Activated T-helper 1 cell treated with anti-CD3 and anti-CD28 coated beads, Interleukin-12 subunit alpha, Interleukin-12 subunit beta, Interleukin-2, Interleukin-4 antibody, amounts not matched to agents 30 ng/mL and 10 ng/mL and 1 ng/mL, durations not matched to agents 14 hours and 24 hours and 36 hours (primary cell): ENCODE measurements around the gene CCDC187. TPM values are rescaled to one million over a fixed set of nuclear protein-coding genes. Genes with fewer than 3 reads are reported as not detected.
"Not testable (repeated sequence)": the region's sequence is repeated elsewhere in the genome, so short reads cannot be mapped to it uniquely, and the experiment has no call there.

Experiments used
- DNase-seq: peaks from one replicate; pipeline ENCODE4 v3.0.0; 2021; ENCODE audit warnings: low spot score
- H3K27ac Mint-ChIP-seq: one replicate; pipeline ENCODE4 v1.8.0; 2021; ENCODE audit warnings: mild to moderate bottlenecking, mixed read lengths
- H3K27me3 Mint-ChIP-seq: one replicate; pipeline ENCODE4 v1.8.0; 2022; ENCODE audit warnings: mild to moderate bottlenecking, moderate library complexity, mixed read lengths; ENCODE audit not compliant: insufficient read depth
- H3K36me3 Mint-ChIP-seq: one replicate; pipeline ENCODE4 v1.8.0; 2021; ENCODE audit warnings: low read depth, mixed read lengths
- H3K4me1 Mint-ChIP-seq: one replicate; pipeline ENCODE4 v1.8.0; 2021; ENCODE audit warnings: low read depth, mixed read lengths
- H3K4me3 Mint-ChIP-seq: one replicate; pipeline ENCODE4 v1.8.0; 2021; ENCODE audit warnings: mild to moderate bottlenecking, moderate library complexity, mixed read lengths
- H3K9me3 Mint-ChIP-seq: one replicate; pipeline ENCODE4 v1.8.0; 2021; ENCODE audit warnings: mixed read lengths
- intact Hi-C: fragments of 100-400 bp; cut with micrococcal nuclease; formaldehyde crosslinking; loops from one replicate; pipeline ENCODE4 v1.15.1; 2024
- total RNA-seq: library from RNA; stranded (reverse); gene quantifications from 2 replicates; pipeline ENCODE4 v1.2.3, GENCODE V29; 2022

Gene CCDC187
- total RNA-seq, 1 donor from 2014 or later = not detected

GRCh38 chr9:136237486-136238341 lies 66.2 kb downstream of the CCDC187 start:
- peaks cover 23% of the 10 kb centered on the region for H3K36me3 Mint-ChIP-seq
- H3K9me3 Mint-ChIP-seq = no peaks in the 10 kb centered on the region
- intact Hi-C loops = no loop called here
- H3K4me1 Mint-ChIP-seq = peaks cover 16% of the 10 kb centered on the region
- no peaks in the 10 kb centered on the region for H3K27me3 Mint-ChIP-seq
- H3K4me3 Mint-ChIP-seq = no peak overlapping the region
- no peak for DNase-seq
- no peak overlapping the region for H3K27ac Mint-ChIP-seq

DNA sequence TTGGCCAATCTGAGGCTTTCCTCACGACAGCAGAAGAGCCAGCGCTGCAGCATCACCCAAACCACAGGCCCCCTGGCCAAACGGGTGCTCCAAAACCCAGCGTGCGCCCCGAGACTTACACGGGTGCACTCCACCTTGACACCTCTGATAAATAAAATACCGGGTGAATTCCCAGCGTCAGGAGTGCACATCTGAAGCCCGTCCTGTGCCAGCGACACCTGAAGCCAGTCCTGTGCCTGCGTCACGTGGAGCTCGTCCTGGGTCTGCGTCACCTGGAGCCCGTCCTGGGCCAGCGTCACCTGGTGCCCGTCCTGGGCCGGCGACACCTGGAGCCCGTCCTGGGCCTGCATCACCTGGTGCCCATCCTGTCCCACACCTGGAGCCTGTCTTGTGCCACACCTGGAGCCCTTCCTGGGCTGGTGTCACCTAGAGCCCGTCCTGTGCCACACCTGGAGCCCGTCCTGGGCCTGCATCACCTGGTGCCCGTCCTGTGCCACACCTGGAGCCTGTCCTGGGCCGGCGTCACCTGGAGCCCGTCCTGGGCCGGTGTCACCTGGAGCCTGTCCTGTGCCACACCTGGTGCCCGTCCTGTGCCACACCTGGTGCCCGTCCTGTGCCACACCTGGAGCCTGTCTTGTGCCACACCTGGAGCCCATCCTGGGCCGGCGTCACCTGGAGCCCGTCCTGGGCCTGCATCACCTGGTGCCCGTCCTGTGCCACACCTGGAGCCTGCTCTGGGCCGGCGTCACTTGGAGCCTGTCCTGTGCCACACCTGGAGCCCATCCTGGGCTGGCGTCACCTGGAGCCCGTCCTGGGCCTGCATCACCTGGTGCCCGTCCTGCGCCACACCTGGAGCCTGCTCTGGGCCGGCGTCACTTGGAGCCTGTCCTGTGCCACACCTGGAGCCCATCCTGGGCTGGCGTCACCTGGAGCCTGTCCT lies 67.2 kb downstream of the CCDC187 start:
- H3K27ac Mint-ChIP-seq, H3K27me3 Mint-ChIP-seq: not testable (repeated sequence)

DNA sequence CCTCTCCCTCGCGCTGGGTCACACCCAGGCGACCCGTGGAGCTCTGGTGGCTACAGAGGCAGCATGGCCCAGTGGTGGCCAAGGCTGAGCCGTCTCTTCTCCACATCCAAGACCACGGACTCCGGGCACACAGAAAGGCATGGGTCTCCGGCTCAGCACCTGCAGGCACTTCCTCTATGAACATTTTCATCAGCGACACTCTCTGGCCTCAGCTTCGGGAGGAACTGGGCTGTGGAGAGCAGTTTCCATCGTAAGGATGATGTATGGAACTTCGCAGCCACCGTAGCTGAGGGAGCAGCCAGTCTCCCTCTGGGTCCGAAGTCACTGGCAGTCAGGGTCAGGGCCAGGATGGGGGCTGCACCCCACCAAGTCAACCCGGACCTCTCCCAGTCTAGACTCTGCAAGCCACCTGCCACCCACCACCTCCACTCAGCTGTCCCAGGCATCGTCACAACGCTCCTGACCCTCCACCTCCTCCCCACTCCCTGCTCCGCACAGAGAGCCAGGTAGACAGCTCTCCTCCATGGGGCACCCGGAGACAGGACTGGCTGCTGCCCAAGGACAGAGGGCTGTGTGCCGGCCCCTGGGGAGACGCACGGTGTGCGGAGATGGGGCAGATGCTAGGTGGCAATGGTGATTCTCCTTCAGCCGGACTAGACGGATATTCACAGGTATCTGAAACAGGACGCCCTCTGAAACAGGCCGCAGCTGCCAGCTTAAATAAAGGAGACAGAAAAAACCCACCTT lies 68.0 kb downstream of the CCDC187 start:
- peaks cover 32% of the 10 kb centered on the region for H3K4me1 Mint-ChIP-seq
- no peaks in the 10 kb centered on the region for H3K9me3 Mint-ChIP-seq
- no peaks in the 10 kb centered on the region for H3K27me3 Mint-ChIP-seq
- H3K27ac Mint-ChIP-seq = no peak overlapping the region
- intact Hi-C loops = no loop called here
- H3K36me3 Mint-ChIP-seq = peaks cover 23% of the 10 kb centered on the region
- H3K4me3 Mint-ChIP-seq = no peak overlapping the region
- DNase-seq = no peak

More for the DNA sequence above, 67.2 kb downstream of the CCDC187 start:
- peaks cover 23% of the 10 kb centered on the region for H3K36me3 Mint-ChIP-seq
- H3K9me3 Mint-ChIP-seq, DNase-seq, intact Hi-C loops, H3K4me3 Mint-ChIP-seq: not testable (repeated sequence)
- peaks cover 25% of the 10 kb centered on the region for H3K4me1 Mint-ChIP-seq

- no peak overlapping the region for H3K27ac Mint-ChIP-seq
- no peak overlapping the region for H3K4me3 Mint-ChIP-seq
- intact Hi-C loops = no loop called here
- H3K27me3 Mint-ChIP-seq = no peaks in the 10 kb centered on the region
- DNase-seq = no peak
- H3K36me3 Mint-ChIP-seq = peaks cover 24% of the 10 kb centered on the region
- H3K9me3 Mint-ChIP-seq = no peaks in the 10 kb centered on the region
- peaks cover 39% of the 10 kb centered on the region for H3K4me1 Mint-ChIP-seq
Measured at GRCh38 chr9:136235171-136235570, 68.7 kb downstream of the CCDC187 start.

DNA sequence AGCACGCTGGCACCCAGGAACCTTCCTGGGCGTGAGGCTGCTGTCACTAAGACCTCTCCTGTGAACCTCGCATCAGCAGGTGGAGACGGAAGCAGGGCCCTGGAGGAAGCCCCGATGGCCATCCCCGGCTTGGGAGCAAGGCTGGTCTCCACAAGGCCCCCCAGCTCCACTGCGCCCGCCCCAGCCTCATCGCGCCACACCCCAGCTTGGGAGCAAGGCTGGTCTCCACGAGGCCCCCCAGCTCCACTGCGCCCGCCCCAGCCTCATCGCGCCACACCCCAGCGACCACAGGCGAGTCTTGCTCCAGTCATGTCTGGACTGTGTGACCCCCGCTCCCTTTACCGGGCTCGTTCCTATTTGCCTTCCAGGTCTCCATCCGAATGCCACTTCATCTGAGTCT lies 69.3 kb downstream of the CCDC187 start:
- intact Hi-C loops = no loop called here
- Mint-ChIP-seq H3K36me3 (peaks cover 24% of the 10 kb centered on the region), H3K27ac (no peak overlapping the region), H3K9me3 (no peaks in the 10 kb centered on the region), H3K4me3 (no peak overlapping the region), H3K4me1 (peaks cover 39% of the 10 kb centered on the region), H3K27me3 (no peaks in the 10 kb centered on the region)
- no peak for DNase-seq

DNA sequence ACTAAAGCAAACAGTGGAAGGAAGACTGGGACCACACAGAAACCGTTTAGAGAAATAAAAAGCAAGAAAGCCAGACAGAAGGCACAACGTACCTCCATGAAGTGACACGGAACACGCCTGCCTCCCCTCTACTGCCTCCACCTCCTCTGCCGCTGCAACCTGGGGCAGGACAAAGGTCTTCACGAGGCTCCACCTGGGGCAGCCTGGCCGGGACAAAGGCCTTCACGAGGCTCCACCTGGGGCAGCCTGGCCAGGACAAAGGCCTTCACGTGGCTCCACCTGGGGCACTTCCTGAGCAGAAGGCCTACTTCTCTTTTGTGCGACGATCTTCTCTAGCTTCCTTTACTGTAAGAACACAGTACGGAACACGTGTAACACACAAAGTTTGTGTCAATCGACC lies 70.0 kb downstream of the CCDC187 start:
- peaks cover 40% of the 10 kb centered on the region for H3K4me1 Mint-ChIP-seq
- no peaks in the 10 kb centered on the region for H3K9me3 Mint-ChIP-seq
- peak overlapping the region; percentile 74 for H3K27ac Mint-ChIP-seq
- intact Hi-C loops = no loop called here
- H3K27me3 Mint-ChIP-seq = no peaks in the 10 kb centered on the region
- peak overlapping the region; percentile 23 for H3K4me3 Mint-ChIP-seq
- DNase-seq = no peak
- H3K36me3 Mint-ChIP-seq = peaks cover 24% of the 10 kb centered on the region

DNA sequence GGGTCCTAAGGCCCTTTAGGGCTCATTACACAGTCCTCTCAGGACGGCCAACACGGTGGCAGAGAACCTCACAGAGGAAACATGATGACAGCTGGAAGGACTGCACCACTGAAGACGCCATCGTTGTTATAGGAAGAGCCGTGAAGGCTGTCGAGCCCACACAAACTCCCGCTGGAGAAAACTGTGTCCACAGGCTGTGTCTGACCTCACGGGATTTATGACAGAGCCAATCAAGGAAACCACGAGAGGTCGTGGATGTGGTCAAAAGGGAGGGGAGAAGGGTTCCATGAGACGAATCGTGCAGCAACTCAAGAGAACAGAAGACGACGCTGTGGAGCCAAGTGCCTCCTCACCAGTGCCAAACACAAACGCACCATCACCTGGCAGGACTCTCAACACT lies 70.5 kb downstream of the CCDC187 start:
- DNase-seq = no peak
- intact Hi-C loops = no loop called here
- Mint-ChIP-seq H3K27ac (peak overlapping the region; percentile 74), H3K4me3 (peak overlapping the region; percentile 23), H3K36me3 (peaks cover 24% of the 10 kb centered on the region), H3K9me3 (no peaks in the 10 kb centered on the region), H3K4me1 (peaks cover 44% of the 10 kb centered on the region), H3K27me3 (no peaks in the 10 kb centered on the region)

DNA sequence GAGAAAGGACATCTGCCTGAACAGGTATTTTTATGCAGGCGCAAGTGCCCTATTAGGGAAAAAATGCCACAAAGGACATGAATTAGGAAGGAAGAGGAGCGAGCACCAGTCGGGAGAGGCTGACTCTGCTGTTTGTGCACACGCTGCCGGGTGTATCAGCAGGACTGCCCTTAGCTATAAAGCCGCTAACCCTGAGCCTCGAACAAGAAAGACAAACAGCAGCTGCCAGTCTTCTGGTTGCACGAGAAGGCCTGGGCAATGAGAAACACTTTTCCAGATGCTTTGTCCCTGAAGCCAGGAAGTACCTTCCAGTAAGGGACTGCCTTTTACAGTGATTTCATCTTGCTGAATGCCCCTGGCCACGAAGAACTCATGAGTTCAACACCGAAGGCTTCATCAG lies 70.9 kb downstream of the CCDC187 start:
- peaks cover 26% of the 10 kb centered on the region for H3K36me3 Mint-ChIP-seq
- H3K27me3 Mint-ChIP-seq = no peaks in the 10 kb centered on the region
- no peak for DNase-seq
- peaks cover 49% of the 10 kb centered on the region for H3K4me1 Mint-ChIP-seq
- peak overlapping the region; percentile 23 for H3K4me3 Mint-ChIP-seq
- no peaks in the 10 kb centered on the region for H3K9me3 Mint-ChIP-seq
- peak overlapping the region; percentile 74 for H3K27ac Mint-ChIP-seq
- intact Hi-C loops = loop anchor here (1.0 kb wide), 2 partner anchors 11 to 50 kb away; no protein-coding TSS in a partner anchor

GRCh38 chr9:136231478-136232297 lies 72.2 kb downstream of the CCDC187 start:
- intact Hi-C loops = loop anchor here (1.0 kb wide), 2 partner anchors 13 to 52 kb away; no protein-coding TSS in a partner anchor
- peak; percentile 35 for DNase-seq

GRCh38 chr9:136230773-136231172 lies 73.1 kb downstream of the CCDC187 start:
- no peak for DNase-seq
- H3K9me3 Mint-ChIP-seq = no peaks in the 10 kb centered on the region
- H3K27ac Mint-ChIP-seq = peak overlapping the region; percentile 79
- peaks cover 50% of the 10 kb centered on the region for H3K4me1 Mint-ChIP-seq
- intact Hi-C loops = no loop called here
- no peaks in the 10 kb centered on the region for H3K27me3 Mint-ChIP-seq
- H3K36me3 Mint-ChIP-seq = peaks cover 25% of the 10 kb centered on the region
- peak overlapping the region; percentile 40 for H3K4me3 Mint-ChIP-seq

More at GRCh38 chr9:136231478-136232297, 72.2 kb downstream of the CCDC187 start:
- H3K27ac Mint-ChIP-seq = peak overlapping the region; percentile 92
- peak overlapping the region; percentile 68 for H3K4me3 Mint-ChIP-seq
- H3K36me3 Mint-ChIP-seq = peaks cover 27% of the 10 kb centered on the region
- H3K4me1 Mint-ChIP-seq = peaks cover 50% of the 10 kb centered on the region
- H3K27me3 Mint-ChIP-seq = no peaks in the 10 kb centered on the region
- H3K9me3 Mint-ChIP-seq = no peaks in the 10 kb centered on the region

DNA sequence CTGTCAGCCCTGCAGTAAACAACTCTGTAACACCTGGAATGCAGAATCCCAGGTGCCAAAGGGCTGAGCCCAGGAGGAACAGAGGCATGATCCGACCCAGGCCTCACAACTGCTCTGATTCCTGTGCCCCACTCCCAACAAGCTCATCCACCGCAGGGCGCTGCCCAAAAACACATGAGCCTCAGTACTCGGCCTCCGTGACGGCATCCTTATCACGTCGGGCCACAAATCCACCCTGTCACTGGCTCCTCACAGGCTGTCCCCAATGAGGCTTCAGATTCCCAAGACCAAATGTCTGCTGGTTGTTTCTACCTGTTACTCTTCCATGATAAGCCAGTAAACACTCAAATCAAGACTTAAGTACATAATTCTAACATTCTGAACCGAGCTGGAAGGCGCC lies 73.5 kb downstream of the CCDC187 start:
- peaks cover 22% of the 10 kb centered on the region for H3K36me3 Mint-ChIP-seq

More for the DNA sequence above, 73.5 kb downstream of the CCDC187 start:
- no peaks in the 10 kb centered on the region for H3K9me3 Mint-ChIP-seq
- no peak for DNase-seq
- H3K27me3 Mint-ChIP-seq = no peaks in the 10 kb centered on the region
- intact Hi-C loops = no loop called here
- no peak overlapping the region for H3K4me3 Mint-ChIP-seq
- H3K4me1 Mint-ChIP-seq = peaks cover 50% of the 10 kb centered on the region
- H3K27ac Mint-ChIP-seq = no peak overlapping the region
